Pancreas (tissue), 10 donors: Measurements from ENCODE around the gene ADAMTS2. TPM values are rescaled to one million over a fixed set of nuclear protein-coding genes. Genes with fewer than 3 reads are reported as not detected.
A peak's percentile ranks its signal among the peaks of the same experiment; 100 is the strongest.

Experiments used
- ATAC-seq, 4 donors: fragments of 200-7000 bp; cut with Tn5 transposase; one replicate each; pipeline versions ENCODE4 v1.8.0 to v1.9.1; 2020; ENCODE audit warnings: mild to moderate bottlenecking in 4 of 4, moderate library complexity in 4 of 4
- DNase-seq, 6 donors: peaks; one replicate each; pipeline ENCODE4 v3.0.0-alpha.2; 2020
- FAIRE-seq: peaks from 2 replicates; lab custom pipeline; 2012; peaks lifted over from hg19 to GRCh38; lab: Jason Lieb, UNC
- H3K27ac ChIP-seq, 4 donors: fragments of 200-600 bp; sonication (generic); 1 replicate in 3 of 4; 2 replicates in 1 of 4; pipeline versions ENCODE4 v1.5.0 to v1.8.0; 2020
- H3K27me3 ChIP-seq, 4 donors: fragments of 200-600 bp; one replicate each; pipeline ENCODE4 v1.8.0; 2021
- H3K36me3 ChIP-seq, 3 donors: fragments of 200-600 bp; sonication (generic) in 1 of 3; one replicate each; pipeline versions ENCODE4 v1.5.0 to v1.8.0; 2020 to 2021
- H3K4me1 ChIP-seq, 3 donors: fragments of 200-600 bp; one replicate each; pipeline ENCODE4 v1.8.0; 2021
- H3K4me3 ChIP-seq, 4 donors: fragments of 200-600 bp; sonication (generic) in 2 of 4; one replicate each; pipeline versions ENCODE4 v1.5.0 to v1.8.0; 2020 to 2021
- H3K9me3 ChIP-seq, 4 donors: fragments of 200-600 bp; one replicate each; pipeline ENCODE4 v1.8.0; 2021
- WGBS, 2 donors: extraction: QIAGEN DNeasy Blood & Tissue Kit; methylation state at CpG; one replicate each; pipeline ENCODE4 v1.1.7; 2013; 5-methylcytosine and 5-hydroxymethylcytosine counted together
- intact Hi-C, 3 donors: fragments of 100-400 bp; cut with DNase I; formaldehyde crosslinking; loops; one replicate each; pipeline versions ENCODE4 v1.11.1 to v1.14.2; 2022
- polyA plus RNA-seq, 2 donors: library from polyadenylated mRNA; stranded (reverse); fragments of 200-250 nt; gene quantifications; one replicate each; pipeline ENCODE4 v1.2.3, GENCODE V29; 2013
- total RNA-seq, 6 donors: library from RNA; stranded (reverse); fragmentation: NEBNext Ultra II Directional in 4 of 6; extraction: Animal tissue kit (Norgen Biotek cat#: 25700) in 4 of 6; gene quantifications; one replicate each; pipeline versions ENCODE4 v1.2.1 to v1.2.4, GENCODE V29; 2021 to 2023
- TF ChIP-seq, protein P1 (sequence below), 4 donors: fragments of 200-600 bp; sonication (generic) in 3 of 4; IDR thresholded peaks; one replicate each; pipeline versions ENCODE4 v1.5.0 to v1.8.0; 2021; ENCODE audit warnings: antibody characterized with exemption in 4 of 4
- donor health status: healthy with polysubstance abuse.
- donor health status: DM: no; HTN: no; CAD: no; lungs with moderate emphysema.
- donor health status: DM: no; HTN: no; CAD: no.
- donor health status: control.
- donor health status: control.
- donor health status: Bipolar disorder and iron deficiency.
- donor health status: DM: yes; HTN: yes; CAD: no.
- donor health status: DM: no; HTN: no; CAD: no.
- donor health status: DM: no; HTN: no; CAD: no.
- donor health status: DM: yes; HTN: yes; CAD: no.

The ADAMTS2 gene
- total and polyA plus RNA-seq, 8 donors = 1.3 to 18.5 (median 5.8) TPM

DNA sequence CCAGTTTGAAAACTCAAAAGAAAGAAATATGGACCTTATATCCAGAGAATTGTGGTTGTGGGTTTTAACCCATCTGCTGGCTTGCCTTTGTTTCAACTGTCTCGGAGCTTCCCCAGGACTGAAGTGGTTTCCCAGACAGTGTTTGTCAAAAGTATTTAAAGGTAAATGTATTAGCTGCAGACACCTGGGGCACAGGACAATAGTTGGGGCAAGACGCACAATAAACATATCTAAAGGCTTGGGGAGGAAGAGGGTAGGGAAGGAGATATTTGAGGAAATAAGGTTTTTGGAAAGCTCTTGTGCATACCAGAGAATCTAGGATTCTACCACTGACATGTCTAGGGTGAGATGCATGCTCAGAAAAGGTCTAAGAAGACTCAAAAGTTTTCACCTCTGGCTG is 99.0 kb downstream of the ADAMTS2 start:
- Histone ChIP-seq H3K4me3 (no peak overlapping the region), H3K4me1 (no peaks in the 10 kb centered on the region), H3K36me3 (no peaks in the 10 kb centered on the region), H3K27ac (no peak overlapping the region), H3K9me3 (no peaks in the 10 kb centered on the region), H3K27me3 (no peaks in the 10 kb centered on the region)
- FAIRE-seq = no peak
- DNase-seq = no peak
- WGBS, 2 donors = 73 to 74% methylated on average over 2 of the region's 2 CpGs
- ATAC-seq = no peak
- TF ChIP-seq, protein P1, sequence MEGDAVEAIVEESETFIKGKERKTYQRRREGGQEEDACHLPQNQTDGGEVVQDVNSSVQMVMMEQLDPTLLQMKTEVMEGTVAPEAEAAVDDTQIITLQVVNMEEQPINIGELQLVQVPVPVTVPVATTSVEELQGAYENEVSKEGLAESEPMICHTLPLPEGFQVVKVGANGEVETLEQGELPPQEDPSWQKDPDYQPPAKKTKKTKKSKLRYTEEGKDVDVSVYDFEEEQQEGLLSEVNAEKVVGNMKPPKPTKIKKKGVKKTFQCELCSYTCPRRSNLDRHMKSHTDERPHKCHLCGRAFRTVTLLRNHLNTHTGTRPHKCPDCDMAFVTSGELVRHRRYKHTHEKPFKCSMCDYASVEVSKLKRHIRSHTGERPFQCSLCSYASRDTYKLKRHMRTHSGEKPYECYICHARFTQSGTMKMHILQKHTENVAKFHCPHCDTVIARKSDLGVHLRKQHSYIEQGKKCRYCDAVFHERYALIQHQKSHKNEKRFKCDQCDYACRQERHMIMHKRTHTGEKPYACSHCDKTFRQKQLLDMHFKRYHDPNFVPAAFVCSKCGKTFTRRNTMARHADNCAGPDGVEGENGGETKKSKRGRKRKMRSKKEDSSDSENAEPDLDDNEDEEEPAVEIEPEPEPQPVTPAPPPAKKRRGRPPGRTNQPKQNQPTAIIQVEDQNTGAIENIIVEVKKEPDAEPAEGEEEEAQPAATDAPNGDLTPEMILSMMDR (IDR thresholded peaks at IDR 0.05) = no peak
- intact Hi-C loops = no loop called here

DNA sequence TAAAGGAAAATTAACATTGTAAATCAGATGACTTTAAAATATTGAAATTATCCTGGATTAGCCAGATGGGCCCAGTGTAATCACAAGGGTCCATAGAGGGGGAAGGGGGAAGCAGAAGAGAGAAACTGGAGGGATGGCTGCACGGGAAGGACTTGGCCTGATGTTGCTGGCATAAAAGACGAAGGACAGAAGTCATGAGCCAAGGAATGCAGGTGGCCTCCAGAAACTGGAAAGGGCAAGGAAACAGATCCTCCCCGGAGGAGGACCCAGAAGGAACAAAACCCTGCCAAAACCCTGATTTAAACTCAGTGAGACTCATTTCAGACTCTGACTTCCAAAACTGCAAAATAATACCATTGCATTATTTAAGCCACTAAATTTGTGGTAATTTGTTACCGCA is 100.2 kb downstream of the ADAMTS2 start:
- no peak for ATAC-seq
- H3K27ac ChIP-seq = no peak overlapping the region
- intact Hi-C loops = no loop called here
- no peaks in the 10 kb centered on the region for H3K4me1 ChIP-seq
- 69 to 84% methylated on average over 4 of the region's 4 CpGs for WGBS, 2 donors
- no peaks in the 10 kb centered on the region for H3K9me3 ChIP-seq
- FAIRE-seq = no peak
- TF ChIP-seq, protein P1 (IDR thresholded peaks at IDR 0.05) = no peak
- no peaks in the 10 kb centered on the region for H3K36me3 ChIP-seq
- no peak overlapping the region for H3K4me3 ChIP-seq
- H3K27me3 ChIP-seq = no peaks in the 10 kb centered on the region
- DNase-seq = no peak

DNA sequence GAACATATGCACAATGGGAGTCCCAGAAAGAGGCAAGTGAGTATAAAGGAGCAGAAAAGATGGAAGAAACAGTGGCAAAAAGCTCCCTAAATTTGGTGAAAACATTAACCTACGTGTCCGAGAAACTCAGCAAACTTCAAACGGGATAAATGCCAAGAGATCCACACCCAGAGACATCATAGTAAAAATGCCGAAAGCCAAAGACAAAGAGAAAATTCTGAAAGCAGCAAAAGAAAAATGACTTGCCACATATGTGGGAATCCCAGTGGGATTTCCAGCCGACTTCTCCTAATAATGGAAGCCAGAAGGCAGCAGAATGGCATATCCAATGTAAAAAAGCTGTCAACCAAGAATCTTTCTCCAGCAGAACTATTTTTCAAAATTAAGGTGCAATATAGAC is 101.2 kb downstream of the ADAMTS2 start:
- TF ChIP-seq, protein P1 (IDR thresholded peaks at IDR 0.05) = no peak
- H3K4me3 ChIP-seq = no peak overlapping the region
- no peaks in the 10 kb centered on the region for H3K27me3 ChIP-seq
- no peaks in the 10 kb centered on the region for H3K4me1 ChIP-seq
- ATAC-seq = no peak
- no peak for DNase-seq
- no peak for FAIRE-seq
- WGBS, 2 donors = 61 to 64% methylated on average over 5 of the region's 5 CpGs
- intact Hi-C loops = no loop called here
- H3K27ac ChIP-seq = no peak overlapping the region
- no peaks in the 10 kb centered on the region for H3K9me3 ChIP-seq
- H3K36me3 ChIP-seq = no peaks in the 10 kb centered on the region

DNA sequence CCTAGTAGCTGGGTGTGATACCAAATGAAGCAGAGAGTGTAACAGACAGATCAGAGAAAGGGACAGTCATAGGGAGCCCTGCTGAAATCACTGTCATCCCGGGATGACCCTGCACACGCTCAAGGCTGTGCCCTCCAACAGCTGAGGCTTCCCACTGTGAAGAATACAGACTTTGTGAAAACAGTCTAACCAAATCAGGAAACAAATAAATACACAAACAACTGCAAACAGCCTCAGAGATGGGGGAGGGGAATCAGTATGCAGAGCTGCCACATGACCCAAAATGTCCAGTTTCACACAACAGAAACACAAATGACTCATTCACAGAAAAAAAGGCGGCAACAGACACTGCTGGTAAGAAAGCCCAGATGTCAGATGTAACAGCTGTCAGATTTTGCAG is 101.9 kb downstream of the ADAMTS2 start:
- peak in 1 of 4 donors; percentile 20 for ATAC-seq
- H3K27me3 ChIP-seq = no peaks in the 10 kb centered on the region
- no peaks in the 10 kb centered on the region for H3K9me3 ChIP-seq
- intact Hi-C loops = no loop called here
- DNase-seq = no peak
- WGBS, 2 donors = 14 to 26% methylated on average over 3 of the region's 3 CpGs
- no peak overlapping the region for H3K27ac ChIP-seq
- no peaks in the 10 kb centered on the region for H3K36me3 ChIP-seq
- no peak overlapping the region for H3K4me3 ChIP-seq
- TF ChIP-seq, protein P1 (IDR thresholded peaks at IDR 0.05) = no peak
- no peaks in the 10 kb centered on the region for H3K4me1 ChIP-seq
- no peak for FAIRE-seq

DNA sequence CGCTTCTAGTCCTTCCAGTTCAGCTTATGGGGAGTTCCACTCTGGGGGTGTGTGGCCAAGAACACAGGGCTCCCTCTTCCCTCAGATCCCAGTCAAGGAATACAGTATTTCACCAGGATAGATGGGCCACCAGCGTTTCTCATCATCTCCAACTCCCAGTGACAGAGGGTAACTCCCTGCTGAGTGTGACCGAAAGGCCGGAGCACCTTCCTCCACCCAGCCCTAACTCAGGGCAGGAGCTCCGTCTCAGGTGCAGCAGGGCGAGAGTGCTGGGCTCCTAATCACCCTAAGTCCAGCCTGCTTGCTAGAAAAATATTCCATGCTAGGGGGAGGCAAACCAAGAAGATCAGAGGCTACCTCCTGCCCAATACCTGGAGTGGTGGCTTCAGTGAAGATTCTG is 102.6 kb downstream of the ADAMTS2 start:
- 56 to 58% methylated on average over 6 of the region's 6 CpGs for WGBS, 2 donors
- intact Hi-C loops = no loop called here

More for the DNA sequence above, 102.6 kb downstream of the ADAMTS2 start:
- Histone ChIP-seq H3K27ac (no peak overlapping the region), H3K9me3 (no peaks in the 10 kb centered on the region), H3K36me3 (no peaks in the 10 kb centered on the region), H3K4me1 (no peaks in the 10 kb centered on the region), H3K27me3 (no peaks in the 10 kb centered on the region), H3K4me3 (no peak overlapping the region)
- peak in 1 of 6 donors; percentile 6 for DNase-seq
- no peak for FAIRE-seq
- no peak for ATAC-seq
- TF ChIP-seq, protein P1 (IDR thresholded peaks at IDR 0.05) = no peak
